Islet of Langerhans (tissue), 1 donor: ENCODE measurements around the gene OLIG2.

Experiments
- FAIRE-seq: peaks from one replicate; lab custom pipeline; 2011; peaks lifted over from hg19 to GRCh38; lab: Jason Lieb, UNC

Gene OLIG2

DNA sequence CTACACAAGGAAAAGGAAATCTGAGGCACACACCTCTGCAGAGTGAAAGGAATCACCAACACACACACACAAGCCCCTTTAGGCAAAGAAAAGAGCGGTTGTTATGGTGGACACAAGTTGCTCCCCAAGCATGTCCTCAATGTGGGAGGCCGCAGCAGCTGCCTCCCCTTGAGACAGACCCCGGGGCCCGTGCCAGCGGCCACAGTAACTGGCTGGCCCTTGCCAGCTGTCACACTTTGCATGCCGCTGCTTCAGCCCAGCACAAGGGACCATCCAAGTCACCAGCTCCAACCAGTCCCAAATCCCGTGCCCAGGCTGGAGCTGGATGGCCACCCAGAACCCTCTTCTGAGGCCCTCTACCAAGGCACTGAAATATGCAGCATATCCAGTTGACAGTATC lies 41.3 kb downstream of the OLIG2 start:
- no peak for FAIRE-seq

DNA sequence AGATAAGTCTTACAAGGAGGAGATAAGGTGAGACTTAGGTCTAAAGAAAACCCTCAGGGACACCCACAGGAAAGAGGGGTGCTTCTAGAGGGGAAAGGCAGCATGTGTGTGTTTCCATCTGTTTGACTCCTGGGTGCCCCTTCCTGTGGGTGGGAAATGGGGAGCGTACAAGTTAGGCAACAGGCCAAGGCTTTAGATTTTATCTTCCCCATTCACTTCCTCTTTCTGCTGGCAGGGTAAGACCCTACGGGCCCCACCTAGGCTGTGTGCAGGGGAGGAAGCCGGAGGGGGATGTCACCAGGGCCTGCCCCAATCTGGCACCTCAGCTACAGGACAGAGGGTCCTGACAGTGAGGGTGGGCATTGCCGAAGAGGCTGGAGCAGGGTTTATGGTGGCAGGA lies 41.7 kb downstream of the OLIG2 start:
- FAIRE-seq = no peak

DNA sequence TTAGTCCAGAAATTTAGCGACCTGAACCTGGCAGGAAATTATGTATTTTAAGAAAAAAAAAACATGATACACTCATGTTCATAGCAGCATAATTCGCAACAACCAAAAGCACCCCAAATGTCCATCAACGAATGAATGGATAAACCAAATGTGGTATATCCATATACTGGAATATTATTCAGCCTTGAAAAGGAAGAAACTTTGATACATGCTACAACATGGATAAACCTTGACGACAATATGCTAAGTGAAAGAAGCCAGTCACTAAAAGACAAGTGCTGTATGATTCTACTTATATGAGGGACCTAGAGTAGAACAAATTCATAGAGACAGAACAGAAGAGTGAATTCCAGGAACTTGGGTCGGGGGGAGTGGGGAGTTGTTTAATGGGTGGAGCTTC lies 43.5 kb downstream of the OLIG2 start:
- FAIRE-seq = no peak

DNA sequence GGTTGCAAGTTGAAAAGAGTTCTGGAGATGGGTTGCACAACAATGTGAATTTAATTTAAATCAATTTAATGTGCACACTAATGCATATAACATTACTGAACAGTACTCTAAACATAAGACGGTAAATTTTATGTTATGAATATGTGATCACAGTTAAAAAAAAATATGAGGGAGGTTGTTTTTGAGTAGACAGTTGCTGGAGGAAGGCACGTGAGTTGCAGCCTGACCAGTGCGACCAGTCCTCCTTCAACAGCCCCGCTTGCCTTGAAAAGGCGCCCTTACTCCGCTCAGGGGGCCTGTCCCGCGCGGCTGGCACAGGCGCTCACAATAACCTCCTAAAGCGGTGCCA lies 43.9 kb downstream of the OLIG2 start:
- FAIRE-seq = no peak

DNA sequence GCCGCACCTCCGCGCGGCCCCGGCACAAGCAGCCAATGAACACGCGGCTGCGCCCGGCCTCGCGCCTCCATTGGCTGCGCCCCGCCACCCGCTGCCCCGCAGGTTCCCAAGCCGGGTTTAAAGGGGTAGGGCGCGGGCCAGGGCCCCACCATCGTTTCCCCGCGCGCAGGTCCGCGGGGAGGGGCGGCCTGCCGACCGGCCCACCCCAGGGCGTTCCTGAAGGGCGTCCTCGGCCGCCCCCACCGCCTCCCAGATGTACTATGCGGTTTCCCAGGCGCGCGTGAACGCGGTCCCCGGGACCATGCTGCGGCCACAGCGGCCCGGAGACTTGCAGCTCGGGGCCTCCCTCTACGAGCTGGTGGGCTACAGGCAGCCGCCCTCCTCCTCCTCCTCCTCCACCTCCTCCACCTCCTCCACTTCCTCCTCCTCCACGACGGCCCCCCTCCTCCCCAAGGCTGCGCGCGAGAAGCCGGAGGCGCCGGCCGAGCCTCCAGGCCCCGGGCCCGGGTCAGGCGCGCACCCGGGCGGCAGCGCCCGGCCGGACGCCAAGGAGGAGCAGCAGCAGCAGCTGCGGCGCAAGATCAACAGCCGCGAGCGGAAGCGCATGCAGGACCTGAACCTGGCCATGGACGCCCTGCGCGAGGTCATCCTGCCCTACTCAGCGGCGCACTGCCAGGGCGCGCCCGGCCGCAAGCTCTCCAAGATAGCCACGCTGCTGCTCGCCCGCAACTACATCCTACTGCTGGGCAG lies 44.4 kb downstream of the OLIG2 start, which contains the start of gene OLIG1:
Gene OLIG1, plus strand, starts transcription at position 148 of the 750 bp plus-strand sequence. Its CDS starts 106 bp downstream, at position 254.
- FAIRE-seq = no peak

- no peak for FAIRE-seq
These were observed 44.9 kb downstream of the OLIG2 start for GRCh38 chr21:33070744-33070997.

- no peak for FAIRE-seq
These were observed 45.4 kb downstream of the OLIG2 start for GRCh38 chr21:33070998-33071769.

DNA sequence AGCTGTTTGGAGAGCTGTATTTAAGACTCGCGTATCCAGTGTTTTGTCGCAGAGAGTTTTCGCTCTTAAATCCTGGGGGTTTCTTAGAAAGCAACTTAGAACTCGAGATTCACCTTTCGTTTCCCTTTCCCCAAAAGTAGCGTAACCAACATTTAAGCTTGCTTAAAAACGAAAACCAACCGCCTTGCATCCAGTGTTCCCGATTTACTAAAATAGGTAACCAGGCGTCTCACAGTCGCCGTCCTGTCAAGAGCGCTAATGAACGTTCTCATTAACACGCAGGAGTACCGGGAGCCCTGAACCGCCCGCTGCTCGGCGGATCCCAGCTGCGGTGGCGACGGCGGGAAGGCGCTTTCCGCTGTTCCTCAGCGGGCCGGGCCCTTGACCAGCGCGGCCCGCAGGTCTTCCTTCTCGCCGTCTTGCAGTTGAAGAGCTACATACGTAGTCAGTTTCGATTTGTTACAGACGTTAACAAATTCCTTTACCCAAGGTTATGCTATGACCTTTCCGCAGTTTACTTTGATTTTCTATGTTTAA lies 46.1 kb downstream of the OLIG2 start:
- no peak for FAIRE-seq

DNA sequence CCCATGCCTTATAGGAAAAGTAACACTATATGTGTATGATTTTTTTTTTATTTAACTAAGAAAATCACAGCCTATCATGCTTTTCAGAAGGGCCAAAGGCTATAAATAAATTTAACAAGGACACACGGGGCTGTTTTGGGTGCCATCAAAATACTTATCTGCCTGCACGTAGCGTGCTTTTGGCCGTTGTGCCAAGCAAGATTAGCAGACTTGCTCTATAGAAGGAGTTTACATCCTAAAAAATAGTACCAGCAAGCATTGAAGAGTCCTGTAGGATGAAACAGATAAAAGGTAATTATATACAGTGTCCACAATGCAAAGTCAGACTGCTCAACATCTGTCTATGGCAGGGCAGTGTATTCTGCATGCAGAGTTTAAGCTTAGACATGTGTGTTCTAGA lies 47.9 kb downstream of the OLIG2 start:
- FAIRE-seq = no peak

DNA sequence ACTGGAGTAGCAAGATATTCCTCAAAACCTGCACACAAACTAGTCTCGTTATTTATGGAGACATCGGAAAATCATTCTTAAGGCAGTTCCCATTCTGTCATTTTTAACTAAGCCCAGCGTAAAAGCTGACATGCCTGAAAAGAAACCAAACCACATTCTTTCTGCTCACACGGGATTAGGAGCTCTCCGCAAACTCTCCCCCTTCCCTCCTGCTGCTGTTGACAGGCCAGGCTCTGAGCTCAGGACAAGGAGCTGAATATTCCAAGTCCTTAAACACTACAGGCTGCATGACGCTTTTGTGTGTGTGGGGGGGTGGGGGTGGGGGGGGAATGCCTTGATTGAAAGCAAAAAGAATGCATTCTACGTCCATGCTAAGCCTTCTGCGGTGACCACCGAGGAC lies 49.4 kb downstream of the OLIG2 start:
- no peak for FAIRE-seq

- FAIRE-seq = no peak
These were observed 50.0 kb downstream of the OLIG2 start for GRCh38 chr21:33075596-33076195.

DNA sequence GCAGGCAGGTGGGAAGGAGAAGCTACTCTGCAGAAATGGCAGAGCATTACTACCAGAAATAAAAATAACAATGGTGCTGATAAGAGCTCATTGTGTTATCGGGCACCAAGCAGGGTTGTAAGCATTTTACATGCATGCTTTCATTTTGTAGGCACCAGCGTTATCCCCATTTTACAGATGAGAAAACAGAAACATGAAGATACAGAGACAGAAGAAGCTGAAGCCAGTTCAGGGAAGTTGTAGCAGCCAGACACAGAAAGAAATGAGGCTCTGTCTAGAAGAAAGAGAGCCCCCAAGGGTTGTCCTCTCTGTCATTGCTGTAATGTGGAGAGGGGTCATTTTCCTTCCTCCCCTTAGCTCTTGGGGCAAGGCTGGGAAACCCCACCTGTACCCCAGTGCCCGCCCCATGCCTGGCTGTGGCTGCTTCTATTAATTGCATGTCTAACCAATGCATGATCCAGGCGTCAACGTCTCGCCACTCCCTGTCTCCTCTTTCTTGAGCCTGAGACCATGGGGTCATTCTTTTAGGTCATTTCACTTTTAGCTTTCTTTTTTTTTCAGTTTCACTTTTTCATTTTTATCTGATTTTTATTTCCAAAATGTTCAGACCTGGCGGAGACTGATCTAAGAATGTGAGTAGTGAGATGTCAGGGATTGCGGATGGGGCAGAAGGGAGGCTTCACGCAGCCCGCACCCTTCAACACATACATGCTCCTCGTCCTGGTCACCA lies 51.0 kb downstream of the OLIG2 start:
- no peak for FAIRE-seq
